ENCODE measurements around the gene PGAM2.
A peak's percentile ranks its signal among the peaks of the same experiment; 100 is the strongest.
"Not testable (repeated sequence)": the region's sequence is repeated elsewhere in the genome, so short reads cannot be mapped to it uniquely, and the experiment has no call there.

Gene PGAM2

DNA sequence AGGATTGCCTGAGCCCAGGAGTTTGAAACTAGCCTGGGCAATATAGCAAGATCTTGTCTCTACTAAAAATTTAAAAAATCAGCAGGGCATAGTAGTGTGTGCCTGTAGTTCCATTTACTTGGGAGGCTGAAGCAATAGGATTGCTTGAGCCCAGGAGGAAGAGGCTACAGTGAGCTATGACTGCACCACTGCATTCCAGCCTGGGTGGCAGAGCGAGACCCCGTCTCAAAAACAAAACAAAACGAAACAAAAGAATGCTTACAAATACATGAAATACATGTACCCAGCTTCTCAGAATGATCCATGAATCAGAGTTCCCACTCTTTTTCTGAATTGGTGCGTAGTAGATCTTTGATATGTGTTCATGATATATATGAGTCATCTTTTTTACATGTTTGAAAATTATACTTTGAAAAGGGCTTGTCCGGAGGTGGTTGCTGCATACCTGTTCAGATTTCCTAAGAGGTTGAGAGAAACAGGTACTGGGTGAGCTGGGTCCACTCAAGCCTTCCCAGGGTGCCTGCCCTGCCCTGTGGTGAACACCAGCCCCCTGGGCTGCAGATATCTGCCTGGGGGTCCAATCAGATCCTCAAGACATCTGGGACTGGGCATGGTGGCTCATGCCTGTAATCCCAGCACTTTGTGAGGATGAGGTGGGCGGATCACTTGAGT is 42.4 kb downstream of the PGAM2 start:
- DNase-seq (ENCODE audit: low spot score), result peak; percentile 29

DNA sequence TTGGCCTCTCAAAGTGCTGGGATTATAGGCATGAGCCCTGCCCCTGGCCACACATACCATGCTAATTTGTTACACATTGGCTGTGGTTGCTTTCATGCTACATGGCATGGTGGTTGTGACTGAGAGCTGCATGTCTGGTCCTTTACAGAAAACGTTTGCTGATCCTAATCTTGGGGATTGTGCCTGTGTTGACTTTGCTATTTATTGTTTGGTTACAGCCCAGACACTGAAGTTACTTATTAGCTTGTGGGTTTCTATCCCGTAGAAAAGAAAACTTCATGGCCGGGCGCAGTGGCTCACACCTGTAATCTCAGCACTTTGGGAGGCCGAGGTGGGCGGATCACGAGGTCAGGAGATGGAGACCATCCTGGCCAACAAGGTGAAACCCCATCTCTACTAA is 43.3 kb downstream of the PGAM2 start:
- not testable (repeated sequence) for DNase-seq (ENCODE audit: low spot score)

DNA sequence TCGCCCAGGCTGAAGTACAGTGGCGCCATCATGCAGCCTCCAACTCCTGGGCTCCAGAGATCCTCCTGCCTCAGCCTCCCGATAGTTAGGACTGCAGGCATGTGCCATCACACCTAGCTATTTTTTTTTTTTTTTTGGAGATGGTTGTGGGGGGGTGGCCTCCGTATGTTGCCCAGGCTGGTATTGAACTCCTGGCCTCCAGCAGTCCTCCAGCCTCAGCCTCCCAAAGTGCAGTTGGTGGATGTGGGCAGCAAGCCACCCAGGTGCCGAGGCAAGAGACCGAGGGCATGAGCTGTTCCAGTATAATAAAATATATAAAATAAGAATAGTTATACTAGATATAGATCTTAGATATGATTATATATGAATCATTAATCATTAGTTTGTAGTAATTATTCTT is 45.5 kb downstream of the PGAM2 start:
- DNase-seq (ENCODE audit: low spot score), result not testable (repeated sequence)

DNA sequence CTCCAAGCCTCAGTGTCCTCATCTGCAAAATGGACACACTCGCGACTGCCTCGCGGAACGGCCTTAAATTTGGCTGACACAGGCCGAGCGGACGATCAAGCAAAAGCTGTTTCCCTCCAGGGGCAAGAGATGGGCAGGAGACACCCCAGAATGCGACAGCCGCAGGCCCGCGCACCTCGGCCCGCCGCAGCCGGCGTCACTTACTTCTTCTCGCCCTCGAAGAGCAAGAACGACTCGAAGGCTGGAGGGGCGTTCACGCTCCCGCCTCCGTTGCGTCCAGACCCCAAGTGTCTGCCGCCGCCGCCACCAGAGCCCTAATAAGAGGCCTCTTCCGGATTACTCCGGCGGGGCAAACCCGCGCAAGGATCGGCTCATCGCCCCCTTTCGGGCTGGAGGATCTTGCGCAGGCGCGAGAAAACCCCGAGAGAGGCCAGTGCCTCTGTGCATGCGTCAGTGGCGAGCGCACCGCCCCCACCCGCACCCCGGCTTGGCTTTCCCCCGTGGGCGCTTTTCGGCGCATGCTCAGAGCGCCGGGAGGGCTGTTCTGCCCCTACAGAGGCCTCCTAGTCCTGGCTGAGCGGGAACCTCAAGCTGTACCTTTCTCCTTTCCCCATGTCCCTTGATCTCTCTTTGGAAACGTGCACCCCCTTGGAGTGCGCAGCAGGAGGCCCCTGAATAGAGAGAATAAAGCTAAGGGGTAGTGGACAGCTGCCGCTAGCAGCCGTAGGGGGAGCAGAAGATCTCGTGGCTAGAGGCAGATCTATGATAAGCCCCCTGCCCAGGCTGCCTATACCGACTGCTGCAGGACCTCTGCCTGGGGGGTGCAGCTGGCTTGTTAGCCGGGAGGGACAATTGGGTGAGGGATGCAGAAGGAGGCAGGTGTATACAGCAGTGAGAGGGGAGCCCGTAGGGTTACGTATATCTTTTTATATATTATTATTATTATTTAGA is 46.2 kb downstream of the PGAM2 start:
- peak; percentile 100 for DNase-seq (ENCODE audit: low spot score)

DNA sequence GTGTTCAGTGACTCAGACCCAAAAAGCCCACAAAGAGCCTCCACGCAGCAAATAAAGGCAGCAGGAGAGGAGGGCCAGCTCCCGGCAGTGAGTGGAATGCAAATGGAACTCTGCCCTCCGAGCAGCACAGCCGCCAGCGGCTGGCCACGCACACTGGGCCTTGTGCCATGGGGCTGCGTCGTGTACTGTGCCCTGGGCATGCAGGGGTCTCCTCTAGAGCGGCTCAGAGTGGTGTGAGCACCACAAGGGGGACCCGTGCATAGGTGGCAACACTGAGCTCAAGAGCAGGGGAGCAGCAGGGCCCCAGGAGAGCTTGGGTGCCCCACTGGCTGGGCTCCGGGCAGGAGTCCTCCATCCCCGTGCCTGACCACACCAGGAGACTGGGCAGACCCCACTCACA is 50.3 kb downstream of the PGAM2 start:
- not testable (repeated sequence) for DNase-seq (ENCODE audit: low spot score)
